BJ (cell line): ENCODE results near the gene GDPD4. TPM values are rescaled to one million over a fixed set of nuclear protein-coding genes. Genes with fewer than 3 reads are reported as not detected.

Experiments
- CTCF ChIA-PET: fragments of 350-600 bp; formaldehyde crosslinking; extraction: SDS; loops from one replicate; lab custom pipeline; 2021; ENCODE audit warnings: antibody characterized with exemption, inconsistent platforms; lab: Yijun Ruan, JAX
- POLR2A ChIA-PET: fragments of 300-600 bp; sonication (Branson Sonifier 250); formaldehyde crosslinking; extraction: SDS; loops from one replicate; lab custom pipeline; 2021; ENCODE audit warnings: antibody characterized with exemption; lab: Charles Lee
- DNase-seq: peaks from one replicate; pipeline ENCODE4 v3.0.0-alpha.2; 2011; ENCODE audit warnings: low read depth
- H3K27me3 ChIP-seq: 2 replicates; pipeline ENCODE4 v1.6.0; 2011; ENCODE audit warnings: low read length; ENCODE audit not compliant: control insufficient read depth, insufficient read depth
- H3K36me3 ChIP-seq: 2 replicates; pipeline ENCODE4 v1.5.1; 2011; ENCODE audit warnings: low read length; ENCODE audit not compliant: control insufficient read depth, insufficient read depth
- H3K4me3 ChIP-seq: 2 replicates; pipeline ENCODE4 v1.5.1; 2011; ENCODE audit warnings: low read depth, mild to moderate bottlenecking, control low read depth, low read length
- CTCF ChIP-seq: IDR thresholded peaks from 2 replicates; pipeline ENCODE4 v1.5.1; 2011; ENCODE audit warnings: low read depth, mild to moderate bottlenecking, control low read depth, inconsistent platforms, low read length, moderate library complexity; ENCODE audit not compliant: insufficient read depth
- polyA plus RNA-seq: library from polyadenylated mRNA; depleted of rRNA; stranded (reverse); fragments of >200 nt; gene quantifications from 2 replicates; pipeline ENCODE4 v1.2.3, GENCODE V29; 2011

The GDPD4 gene
- polyA plus RNA-seq, 1 experiment, result not detected

- Histone ChIP-seq H3K4me3 (no peak overlapping the region), H3K36me3 (no peaks in the 10 kb centered on the region), H3K27me3 (no peaks in the 10 kb centered on the region)
- no peak for DNase-seq
- TF ChIP-seq CTCF, result no peak
- POLR2A ChIA-PET, result no interaction called here
- CTCF ChIA-PET, result interaction anchor here (0.9 to 2.2 kb wide), 2 partner anchors 348 kb away, joined by 3 to 9 read pairs; no protein-coding TSS in a partner anchor
Measured at GRCh38 chr11:77200351-77201268, 100.9 kb downstream of the GDPD4 start.

- DNase-seq, result no peak
- CTCF ChIA-PET, result interaction anchor here (2.1 to 2.2 kb wide), 2 partner anchors 11 to 349 kb away, joined by 8 to 9 read pairs; no protein-coding TSS in a partner anchor
- TF ChIP-seq CTCF, result no peak
- H3K27me3 ChIP-seq, result no peaks in the 10 kb centered on the region
- POLR2A ChIA-PET, result no interaction called here
- H3K4me3 ChIP-seq, result no peak overlapping the region
- H3K36me3 ChIP-seq, result no peaks in the 10 kb centered on the region
Measured at GRCh38 chr11:77199137-77199745, 102.2 kb downstream of the GDPD4 start.

GRCh38 chr11:77198440-77198849 lies 103.0 kb downstream of the GDPD4 start:
- Histone ChIP-seq H3K27me3 (no peaks in the 10 kb centered on the region), H3K36me3 (no peaks in the 10 kb centered on the region), H3K4me3 (no peak overlapping the region)
- no peak for DNase-seq
- POLR2A ChIA-PET, result no interaction called here
- CTCF ChIA-PET, result interaction anchor here (2.1 to 2.2 kb wide), 2 partner anchors 11 to 350 kb away, joined by 8 to 9 read pairs; no protein-coding TSS in a partner anchor
- TF ChIP-seq CTCF, result peak; percentile 33

GRCh38 chr11:77197626-77198320 lies 103.7 kb downstream of the GDPD4 start:
- DNase-seq, result no peak
- Histone ChIP-seq H3K36me3 (no peaks in the 10 kb centered on the region), H3K4me3 (no peak overlapping the region), H3K27me3 (no peaks in the 10 kb centered on the region)
- ChIA-PET CTCF (interaction anchor here (0.6 to 4.5 kb wide), 6 partner anchors 10 to 421 kb away, joined by 3 to 77 read pairs (median 12); no protein-coding TSS in a partner anchor), POLR2A (no interaction called here)
- TF ChIP-seq CTCF, result no peak
